HEK293 (cell line): ENCODE results near the gene SENP8.

ENCODE experiments used
- CTCF ChIA-PET: fragments of 350-600 bp; formaldehyde crosslinking; extraction: SDS; loops from one replicate; lab custom pipeline; 2021; ENCODE audit warnings: antibody characterized with exemption; lab: Yijun Ruan, JAX
- POLR2A ChIA-PET: fragments of 300-600 bp; formaldehyde crosslinking; extraction: SDS; loops from one replicate; lab custom pipeline; 2020; ENCODE audit warnings: antibody characterized with exemption, inconsistent platforms; lab: Yijun Ruan, JAX
- H3K27ac ChIP-seq: fragments of 200-500 bp; sonication (Bioruptor generic); 2 replicates; pipeline ENCODE4 v1.5.1; 2014; ENCODE audit warnings: low read depth, low read length, control low read depth, inconsistent platforms; ENCODE audit errors: extremely low read depth
- H3K36me3 ChIP-seq, 2 experiments: fragments of 200-500 bp in 1 of 2; sonication (Bioruptor generic) in 1 of 2; 1 replicate in 1 of 2; 2 replicates in 1 of 2; pipeline ENCODE4 v1.5.1; 2014 to 2017; ENCODE audit warnings: inconsistent platforms in 2 of 2, low read length in 2 of 2; ENCODE audit not compliant: control insufficient read depth in 2 of 2, insufficient read depth in 1 of 2
- H3K4me1 ChIP-seq: fragments of 200-500 bp; sonication (Bioruptor generic); 2 replicates; pipeline ENCODE4 v1.5.1; 2014; ENCODE audit warnings: mild to moderate bottlenecking, low read length, inconsistent platforms; ENCODE audit not compliant: control insufficient read depth, insufficient read depth
- H3K4me3 ChIP-seq: 2 replicates; pipeline ENCODE4 v1.5.1; 2011; ENCODE audit warnings: low read depth, mild to moderate bottlenecking, control low read depth, low read length, moderate library complexity
- H3K9me3 ChIP-seq: fragments of 200-500 bp; sonication (Bioruptor generic); 2 replicates; pipeline ENCODE4 v1.5.1; 2014; ENCODE audit warnings: low read depth, low read length, inconsistent platforms; ENCODE audit not compliant: control insufficient read depth, insufficient read depth
- BCL6B ChIP-seq: fragments of 450-650 bp; formaldehyde crosslinking; IDR thresholded peaks from 2 replicates; pipeline ENCODE4 v1.5.1; 2017; ENCODE audit warnings: missing biosample characterization, missing genetic modification characterization
- HIC1 ChIP-seq: fragments of 450-650 bp; formaldehyde crosslinking; IDR thresholded peaks from 2 replicates; pipeline ENCODE4 v1.5.1; 2016; ENCODE audit warnings: missing biosample characterization, missing genetic modification characterization
- PATZ1 ChIP-seq: fragments of 450-650 bp; formaldehyde crosslinking; IDR thresholded peaks from 2 replicates; pipeline ENCODE4 v1.5.1; 2016; ENCODE audit warnings: missing biosample characterization, missing genetic modification characterization
- PRDM1 ChIP-seq: fragments of 450-650 bp; formaldehyde crosslinking; IDR thresholded peaks from 2 replicates; pipeline ENCODE4; 2016; ENCODE audit warnings: missing biosample characterization, missing genetic modification characterization
- REST ChIP-seq: fragments of 450-650 bp; formaldehyde crosslinking; IDR thresholded peaks from 2 replicates; pipeline ENCODE4 v1.5.1; 2016; ENCODE audit warnings: missing biosample characterization, missing genetic modification characterization
- WT1 ChIP-seq: fragments of 450-650 bp; formaldehyde crosslinking; IDR thresholded peaks from 2 replicates; pipeline ENCODE4 v1.5.1; 2016; ENCODE audit warnings: missing biosample characterization, missing genetic modification characterization
- ZBTB26 ChIP-seq: fragments of 450-650 bp; formaldehyde crosslinking; optimal IDR thresholded peaks from 2 replicates; pipeline ENCODE3; 2016; ENCODE audit warnings: missing biosample characterization, mild to moderate bottlenecking, missing genetic modification characterization
- ZNF335 ChIP-seq: fragments of 450-650 bp; formaldehyde crosslinking; conservative IDR thresholded peaks from 2 replicates; pipeline ENCODE4 v1.5.1; 2016; ENCODE audit warnings: missing biosample characterization, missing genetic modification characterization
- ZNF529 ChIP-seq: fragments of 450-650 bp; formaldehyde crosslinking; IDR thresholded peaks from 2 replicates; pipeline ENCODE4 v1.5.1; 2017; ENCODE audit warnings: missing genetic modification characterization, missing biosample characterization; ENCODE audit not compliant: insufficient replicate concordance
- ZNF664 ChIP-seq: fragments of 450-650 bp; formaldehyde crosslinking; IDR thresholded peaks from 2 replicates; pipeline ENCODE4 v1.5.1; 2016; ENCODE audit warnings: missing biosample characterization, missing genetic modification characterization
- ZNF677 ChIP-seq: fragments of 450-650 bp; IDR thresholded peaks from 2 replicates; pipeline ENCODE4 v1.5.0; 2018; ENCODE audit warnings: missing biosample characterization, mild to moderate bottlenecking, missing genetic modification characterization, moderate library complexity

SENP8 gene

GRCh38 chr15:72184165-72184811 lies 66.1 kb downstream of the SENP8 start (continued):
- TF ChIP-seq PATZ1 (tag by site-specific recombination) (peak; percentile 52), REST (no peak), ZBTB26 (tag by site-specific recombination) (peak; percentile 21), BCL6B (tag by site-specific recombination) (no peak), ZNF677 (tag by site-specific recombination) (0 out of 2 replicates have a peak, but pooled peaks have one; percentile 3), ZNF335 (tag by site-specific recombination) (peak; percentile 35; the same call in 1 of the 2 replicates), HIC1 (tag by site-specific recombination) (peak; percentile 52; the same call in 1 of the 2 replicates)

GRCh38 chr15:72189250-72189902 lies 71.2 kb downstream of the SENP8 start:
- peak; percentile 99 for TF ChIP-seq ZNF529 (tag by site-specific recombination)
- peak; percentile 90 for TF ChIP-seq ZNF664 (tag by site-specific recombination)
- TF ChIP-seq PRDM1 (tag by site-specific recombination), result 0 out of 2 replicates have a peak, but pooled peaks have one; percentile 7
- no peak for TF ChIP-seq WT1
- TF ChIP-seq, all 188 proteins: peak for 3
- CTCF ChIA-PET, result interaction anchor here (0.6 to 1.4 kb wide), 3 partner anchors 37 to 143 kb away, joined by 3 to 4 read pairs (median 3); no protein-coding TSS in a partner anchor
- H3K9me3 ChIP-seq, result no peaks in the 10 kb centered on the region
- no peaks in the 10 kb centered on the region; the same call in 1 of the 2 replicates for H3K4me1 ChIP-seq
- POLR2A ChIA-PET, result no interaction called here
- H3K27ac ChIP-seq, result no peak overlapping the region
- H3K36me3 ChIP-seq, result no peaks in the 10 kb centered on the region
- no peak overlapping the region for H3K4me3 ChIP-seq
